MCF 10A (cell line): ENCODE data around the gene RELB. TPM values are rescaled to one million over a fixed set of nuclear protein-coding genes. Genes with fewer than 3 reads are reported as not detected.
"Not testable (repeated sequence)": the region's sequence is repeated elsewhere in the genome, so short reads cannot be mapped to it uniquely, and the experiment has no call there.

Experiments
- BruUV-seq: library from RNA; stranded (reverse); fragments of 400-500 nt; replicated peaks from 2 replicates; lab custom pipeline; 2021; lab: Mats Ljungman, UMichigan
- CTCF ChIA-PET: fragments of 300-600 bp; sonication (Branson Sonifier 250); formaldehyde crosslinking; extraction: SDS; loops from one replicate; lab custom pipeline; 2021; ENCODE audit warnings: antibody characterized with exemption, inconsistent platforms; lab: Yijun Ruan, JAX
- POLR2A ChIA-PET: fragments of 300-600, 350-650 bp; sonication (Branson Sonifier 250); formaldehyde crosslinking; extraction: SDS; loops from one replicate; lab custom pipeline; 2020; ENCODE audit warnings: antibody characterized with exemption, inconsistent platforms; lab: Yijun Ruan, JAX
- DNase-seq: peaks from one replicate; pipeline ENCODE4 v3.0.0-alpha.2; 2018; ENCODE audit not compliant: unreplicated experiment
- H3K27ac Mint-ChIP-seq: one replicate; pipeline ENCODE4 v1.8.0; 2022; ENCODE audit warnings: mild to moderate bottlenecking, low read depth, mixed read lengths; ENCODE audit not compliant: unreplicated experiment
- H3K27me3 Mint-ChIP-seq: one replicate; pipeline ENCODE4 v1.8.0; 2022; ENCODE audit warnings: mixed read lengths; ENCODE audit not compliant: insufficient read depth, unreplicated experiment
- H3K36me3 Mint-ChIP-seq: one replicate; pipeline ENCODE4 v1.8.0; 2022; ENCODE audit warnings: mild to moderate bottlenecking, moderate library complexity, mixed read lengths; ENCODE audit not compliant: insufficient read depth, unreplicated experiment
- H3K4me1 Mint-ChIP-seq: one replicate; pipeline ENCODE4 v1.8.0; 2022; ENCODE audit warnings: mixed read lengths; ENCODE audit not compliant: insufficient read depth, unreplicated experiment
- H3K4me3 Mint-ChIP-seq: one replicate; pipeline ENCODE4 v1.8.0; 2022; ENCODE audit warnings: mild to moderate bottlenecking, moderate library complexity, mixed read lengths; ENCODE audit not compliant: unreplicated experiment
- H3K9me3 Mint-ChIP-seq: one replicate; pipeline ENCODE4 v1.8.0; 2022; ENCODE audit warnings: mixed read lengths; ENCODE audit not compliant: unreplicated experiment
- CTCF ChIP-seq: fragments of 200-600 bp; IDR thresholded peaks from one replicate; pipeline ENCODE4 v1.8.0; 2022; ENCODE audit warnings: antibody characterized with exemption, mild to moderate bottlenecking; ENCODE audit not compliant: unreplicated experiment
- intact Hi-C: fragments of 100-400 bp; cut with micrococcal nuclease; formaldehyde crosslinking; loops from 2 replicates; pipeline ENCODE4 v1.14.1; 2022
- total RNA-seq: library from RNA; stranded (reverse); gene quantifications from 2 replicates; pipeline ENCODE4 v1.2.3, GENCODE V29; 2022

RELB gene
- total RNA-seq, 1 experiment from 2014 or later, result 39.8 TPM

GRCh38 chr19:44968670-44969069 is 32.6 kb upstream of the RELB start:
- Mint-ChIP-seq H3K4me3 (no peak overlapping the region), H3K9me3 (no peaks in the 10 kb centered on the region), H3K4me1 (no peaks in the 10 kb centered on the region), H3K27ac (no peak overlapping the region), H3K36me3 (peaks cover 70% of the 10 kb centered on the region), H3K27me3 (no peaks in the 10 kb centered on the region)
- intact Hi-C loops, result no loop called here
- no TSS peak for BruUV-seq
- no peak for DNase-seq
- ChIA-PET POLR2A (no interaction called here), CTCF (interaction anchor here (0.6 to 1.6 kb wide), 3 partner anchors 9 to 404 kb away, joined by 4 to 5 read pairs (median 5); no protein-coding TSS in a partner anchor)
- TF ChIP-seq CTCF, result no peak

DNA sequence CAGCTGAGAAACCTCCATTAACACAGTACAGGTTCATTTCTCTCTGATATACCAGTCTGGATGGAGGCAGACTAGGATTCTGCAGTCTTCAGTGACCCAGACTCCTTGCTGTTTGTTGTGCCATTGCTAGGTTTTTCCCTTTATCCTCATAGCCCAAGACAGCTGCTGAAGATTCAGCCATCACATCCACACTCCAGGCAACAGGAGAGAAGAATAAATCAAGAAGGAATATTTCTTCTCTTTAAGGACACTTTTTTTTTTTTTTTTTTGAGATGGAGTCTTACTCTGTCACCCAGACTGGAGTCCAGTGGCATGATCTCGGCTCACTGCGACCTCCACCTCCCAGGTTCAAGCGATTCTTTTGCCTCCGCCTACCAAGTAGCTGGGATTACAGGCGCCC is 31.8 kb upstream of the RELB start:
- no peaks in the 10 kb centered on the region for H3K4me1 Mint-ChIP-seq
- POLR2A ChIA-PET, result no interaction called here

GRCh38 chr19:44971451-44971850 is 29.8 kb upstream of the RELB start:
- H3K4me1 Mint-ChIP-seq, intact Hi-C loops, H3K27ac Mint-ChIP-seq, POLR2A ChIA-PET, H3K27me3 Mint-ChIP-seq, BruUV-seq, DNase-seq, H3K4me3 Mint-ChIP-seq, H3K9me3 Mint-ChIP-seq: not testable (repeated sequence)
- peaks cover 70% of the 10 kb centered on the region for H3K36me3 Mint-ChIP-seq
- CTCF ChIA-PET, result interaction anchor here (0.6 to 1.2 kb wide), 3 partner anchors 88 to 201 kb away, joined by 3 to 4 read pairs (median 3); no protein-coding TSS in a partner anchor

More for the DNA sequence above, 31.8 kb upstream of the RELB start:
- intact Hi-C loops, result no loop called here
- no peak for TF ChIP-seq CTCF
- CTCF ChIA-PET, result interaction anchor here (1.3 to 1.6 kb wide), 2 partner anchors 9 to 90 kb away, joined by 5 read pairs; no protein-coding TSS in a partner anchor
- no peaks in the 10 kb centered on the region for H3K27me3 Mint-ChIP-seq
- no TSS peak for BruUV-seq
- H3K9me3 Mint-ChIP-seq, result no peaks in the 10 kb centered on the region
- no peak for DNase-seq
- H3K4me3 Mint-ChIP-seq, result no peak overlapping the region
- no peak overlapping the region for H3K27ac Mint-ChIP-seq
- H3K36me3 Mint-ChIP-seq, result peaks cover 70% of the 10 kb centered on the region

DNA sequence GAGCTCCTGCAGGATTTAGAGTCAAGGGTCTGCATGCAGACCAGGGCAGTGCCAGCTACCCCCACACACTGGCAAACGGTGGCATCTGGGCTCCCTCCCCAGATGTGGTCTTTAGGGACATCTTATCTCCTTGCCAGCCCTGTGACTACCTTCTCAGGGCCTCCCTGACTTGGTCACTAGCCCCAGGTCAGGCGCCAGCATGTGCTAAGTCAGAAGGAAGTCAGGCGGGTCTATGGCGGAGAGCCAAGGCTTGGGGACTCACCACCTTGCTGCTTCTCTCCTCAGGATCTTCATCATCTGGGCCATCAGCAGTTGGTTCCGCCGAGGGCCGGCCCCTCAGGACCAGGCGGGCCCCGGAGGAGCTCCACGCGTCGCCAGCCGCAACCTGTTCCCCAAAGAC is 28.5 kb upstream of the RELB start:
- Mint-ChIP-seq H3K27me3 (no peaks in the 10 kb centered on the region), H3K9me3 (no peaks in the 10 kb centered on the region), H3K4me1 (no peaks in the 10 kb centered on the region), H3K36me3 (peaks cover 71% of the 10 kb centered on the region), H3K27ac (no peak overlapping the region), H3K4me3 (no peak overlapping the region)
- CTCF ChIA-PET, result interaction anchor here (0.5 kb wide), 1 partner anchor 71 kb away, joined by 3 read pairs; no protein-coding TSS in a partner anchor
- no peak for TF ChIP-seq CTCF
- intact Hi-C loops, result no loop called here
- no peak for DNase-seq
- POLR2A ChIA-PET, result no interaction called here
- no TSS peak for BruUV-seq
